Measurements from ENCODE around the gene UBL4A.
A peak's percentile ranks its signal among the peaks of the same experiment; 100 is the strongest.

Gene UBL4A

DNA sequence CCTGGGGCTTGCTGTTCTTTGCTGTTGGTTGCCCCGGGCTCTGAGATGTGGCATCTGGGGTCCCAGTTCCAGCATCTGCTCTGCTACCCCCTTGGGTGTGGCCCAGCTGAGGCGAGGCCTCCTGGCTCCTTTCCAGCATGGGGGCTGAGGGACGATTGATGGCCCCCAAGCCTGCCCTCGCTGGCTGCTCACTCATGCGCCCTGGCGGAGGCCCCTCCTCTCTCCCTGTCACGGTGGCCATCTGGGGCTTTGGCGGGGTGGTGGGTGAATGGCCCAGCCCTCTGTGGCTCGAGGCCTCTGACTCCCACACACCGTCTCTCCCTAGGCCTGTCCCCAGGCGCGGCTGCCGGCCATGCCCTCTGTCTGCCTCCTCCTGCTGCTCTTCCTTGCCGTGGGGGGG is 26.6 kb downstream of the UBL4A start:
- TF ChIP-seq ZFX (IDR thresholded peaks at IDR 0.05; ENCODE audit: borderline replicate concordance), result no peak
- TF ChIP-seq, protein P1, sequence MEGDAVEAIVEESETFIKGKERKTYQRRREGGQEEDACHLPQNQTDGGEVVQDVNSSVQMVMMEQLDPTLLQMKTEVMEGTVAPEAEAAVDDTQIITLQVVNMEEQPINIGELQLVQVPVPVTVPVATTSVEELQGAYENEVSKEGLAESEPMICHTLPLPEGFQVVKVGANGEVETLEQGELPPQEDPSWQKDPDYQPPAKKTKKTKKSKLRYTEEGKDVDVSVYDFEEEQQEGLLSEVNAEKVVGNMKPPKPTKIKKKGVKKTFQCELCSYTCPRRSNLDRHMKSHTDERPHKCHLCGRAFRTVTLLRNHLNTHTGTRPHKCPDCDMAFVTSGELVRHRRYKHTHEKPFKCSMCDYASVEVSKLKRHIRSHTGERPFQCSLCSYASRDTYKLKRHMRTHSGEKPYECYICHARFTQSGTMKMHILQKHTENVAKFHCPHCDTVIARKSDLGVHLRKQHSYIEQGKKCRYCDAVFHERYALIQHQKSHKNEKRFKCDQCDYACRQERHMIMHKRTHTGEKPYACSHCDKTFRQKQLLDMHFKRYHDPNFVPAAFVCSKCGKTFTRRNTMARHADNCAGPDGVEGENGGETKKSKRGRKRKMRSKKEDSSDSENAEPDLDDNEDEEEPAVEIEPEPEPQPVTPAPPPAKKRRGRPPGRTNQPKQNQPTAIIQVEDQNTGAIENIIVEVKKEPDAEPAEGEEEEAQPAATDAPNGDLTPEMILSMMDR (IDR thresholded peaks at IDR 0.05), result no peak
- H3K27ac ChIP-seq, result no peak overlapping the region

DNA sequence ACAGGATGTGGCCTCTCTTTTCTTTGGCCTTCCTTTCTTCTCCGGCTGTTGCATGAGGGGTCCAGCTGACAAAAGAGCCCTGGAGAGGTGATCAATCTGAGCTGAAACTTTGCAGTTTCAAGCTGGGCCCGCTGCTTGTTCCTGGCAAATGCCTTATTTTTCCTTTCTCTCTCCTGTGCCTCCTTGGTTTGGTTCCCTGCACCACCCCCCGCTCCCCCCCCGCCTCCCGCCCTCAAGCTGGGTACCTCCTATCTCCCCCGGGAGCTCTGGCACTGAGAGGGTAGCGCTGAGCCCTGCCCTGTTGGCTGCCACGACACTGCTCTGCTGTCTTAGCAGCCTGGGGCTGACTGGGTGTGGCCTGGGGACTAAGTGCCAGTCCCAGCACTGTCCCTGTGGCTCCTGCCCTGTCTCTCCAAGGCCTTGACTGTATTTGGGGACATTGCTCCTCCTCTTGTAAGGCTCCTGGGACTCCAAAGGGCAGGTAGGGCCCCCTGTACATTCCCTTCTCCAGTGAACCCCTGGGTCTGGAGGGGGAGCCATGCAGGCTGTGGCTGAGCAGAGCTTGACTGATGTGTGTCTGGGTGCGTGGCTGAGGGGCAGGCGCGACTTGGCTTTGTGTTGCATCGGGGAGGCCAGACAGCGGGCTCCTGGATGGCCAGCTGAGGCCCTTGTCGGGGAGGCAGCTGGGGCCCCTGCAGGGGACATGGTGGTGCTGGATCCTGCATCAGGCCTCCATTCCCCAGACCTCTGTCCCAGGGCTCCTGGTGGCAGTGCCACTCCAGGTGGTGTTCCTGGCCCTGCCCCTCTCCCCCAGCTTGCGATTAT is 27.2 kb downstream of the UBL4A start:
- H3K27ac ChIP-seq, result peak overlapping the region; percentile 59
- TF ChIP-seq ZFX (IDR thresholded peaks at IDR 0.05; ENCODE audit: borderline replicate concordance), result no peak
- TF ChIP-seq, protein P1 (IDR thresholded peaks at IDR 0.05), result no peak

DNA sequence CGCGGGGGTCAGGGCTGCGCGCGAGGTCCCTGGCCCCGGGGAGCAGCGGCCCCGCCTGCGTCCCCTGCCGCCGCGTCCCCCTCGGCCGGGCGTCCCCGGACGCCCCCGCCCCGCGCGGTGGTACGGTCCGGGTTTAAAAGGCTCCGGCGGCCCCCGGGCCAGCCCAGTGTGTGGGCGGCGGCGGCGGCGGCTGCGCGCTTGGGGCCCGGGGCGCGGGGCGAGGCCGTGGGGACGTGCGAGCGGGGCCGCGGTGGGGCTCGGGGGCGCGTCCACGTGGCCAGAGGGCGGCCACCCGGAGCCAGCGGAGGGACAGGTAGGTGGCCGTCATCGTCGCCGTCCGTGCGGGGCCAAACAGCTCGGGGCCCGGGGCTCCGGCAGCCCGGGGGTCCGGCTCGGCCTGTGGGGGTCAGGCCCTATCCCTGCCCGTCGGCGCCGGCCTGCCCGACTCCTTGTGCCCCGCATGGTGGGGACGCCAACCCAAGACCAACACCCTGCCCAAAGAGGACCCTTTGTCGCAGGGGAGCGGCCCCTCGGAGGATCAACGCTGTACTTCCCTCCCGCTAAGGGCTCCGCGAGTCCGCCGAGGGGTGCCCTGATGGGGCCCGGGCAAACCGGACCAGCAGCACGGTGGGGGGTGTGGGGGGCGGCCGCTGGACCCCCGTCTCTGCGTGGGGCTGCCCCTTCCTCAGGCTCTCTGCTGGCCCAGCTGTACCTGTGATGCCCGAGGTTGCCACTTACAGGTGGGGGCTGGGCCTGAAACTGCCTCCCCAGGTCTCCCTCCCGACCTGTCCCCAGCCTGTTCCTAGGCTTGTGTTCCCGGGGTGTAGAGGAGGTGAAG is 28.1 kb downstream of the UBL4A start, which contains the start of gene PLXNA3:
TSS of gene PLXNA3 (plus strand) at position 166 of the 838 bp plus-strand sequence. CDS start 1,903 bp downstream, outside the sequence.
- TF ChIP-seq ZFX (IDR thresholded peaks at IDR 0.05; ENCODE audit: borderline replicate concordance), result no peak
- TF ChIP-seq, protein P1 (IDR thresholded peaks at IDR 0.05), result no peak
- peak within 1 kb of the TSS; percentile 59 for H3K27ac ChIP-seq

DNA sequence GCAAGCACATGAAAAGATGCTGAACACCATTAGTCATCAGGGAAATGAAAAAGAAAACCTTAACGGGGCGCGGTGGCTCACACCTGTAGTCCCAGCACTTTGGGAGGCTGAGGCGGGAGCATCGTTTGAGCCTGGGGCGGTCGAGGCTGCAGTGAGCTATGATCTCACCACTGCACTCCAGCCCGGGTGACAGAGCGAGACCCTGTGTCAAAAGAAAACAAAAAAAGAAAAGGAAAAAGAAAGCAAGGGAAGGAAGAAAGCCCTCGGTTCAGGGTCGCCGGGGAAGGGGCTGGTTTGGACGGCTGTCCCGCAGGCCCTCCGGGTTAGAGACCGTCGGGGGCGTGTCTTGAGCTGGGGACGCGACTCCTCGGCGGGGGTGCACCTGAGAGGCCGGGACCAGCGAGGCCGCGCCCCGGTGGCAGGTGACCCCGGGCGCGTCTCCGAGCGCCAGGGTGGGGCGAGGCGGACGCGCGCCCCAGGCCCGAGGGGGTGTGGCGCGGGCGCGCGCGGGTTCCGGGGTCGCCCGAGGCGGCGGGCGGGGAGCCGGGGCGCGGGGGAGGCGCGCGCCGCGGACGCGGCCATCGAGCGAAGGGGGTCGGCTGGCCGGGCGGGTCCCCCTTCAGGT is 28.8 kb downstream of the UBL4A start:
- no peak for TF ChIP-seq ZFX (IDR thresholded peaks at IDR 0.05; ENCODE audit: borderline replicate concordance)
- TF ChIP-seq, protein P1 (IDR thresholded peaks at IDR 0.05), result no peak
- H3K27ac ChIP-seq, result peak overlapping the region; percentile 59

DNA sequence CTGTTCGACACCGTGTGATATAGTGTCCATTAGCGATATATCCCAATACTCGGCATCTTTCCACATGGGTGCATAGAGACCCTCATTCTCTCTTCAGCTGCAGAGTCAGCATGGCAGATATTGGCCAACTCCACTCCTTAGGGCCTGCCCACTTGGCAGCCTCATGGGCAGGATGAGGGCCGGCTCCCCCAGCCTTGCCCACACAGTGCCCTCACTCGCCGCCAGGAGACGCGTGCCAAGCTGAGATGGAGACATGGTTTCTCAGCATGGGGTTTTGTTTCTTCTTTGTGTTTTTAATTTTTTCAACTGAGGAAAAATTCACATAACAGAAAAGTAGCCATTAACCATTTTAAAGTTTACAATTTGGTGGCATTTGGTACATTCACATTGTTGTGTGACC is 33.6 kb downstream of the UBL4A start:
- no peak overlapping the region for H3K27ac ChIP-seq
- TF ChIP-seq, protein P1 (IDR thresholded peaks at IDR 0.05), result no peak
- no peak for TF ChIP-seq ZFX (IDR thresholded peaks at IDR 0.05; ENCODE audit: borderline replicate concordance)

DNA sequence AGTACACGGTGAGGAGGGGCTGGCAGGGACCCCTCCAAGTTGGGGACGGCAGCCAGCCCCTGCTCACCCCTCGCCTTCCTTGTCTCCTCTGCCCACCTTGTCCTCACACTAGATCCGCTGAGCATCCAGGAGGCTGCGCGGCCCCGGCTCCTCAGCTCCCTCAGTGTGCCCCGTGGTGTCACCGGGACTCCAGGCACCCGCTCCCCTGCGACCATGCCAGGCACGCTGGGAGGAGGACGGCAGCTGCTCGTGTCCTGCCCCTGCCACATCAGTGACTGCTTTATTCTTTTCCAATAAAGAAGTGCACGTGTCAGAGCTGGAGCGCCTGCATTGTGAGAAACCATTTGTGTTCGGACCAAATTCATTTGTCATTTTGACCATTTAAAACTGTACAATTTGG is 36.1 kb downstream of the UBL4A start:
- no peak overlapping the region for H3K27ac ChIP-seq
- no peak for TF ChIP-seq ZFX (IDR thresholded peaks at IDR 0.05; ENCODE audit: borderline replicate concordance)

DNA sequence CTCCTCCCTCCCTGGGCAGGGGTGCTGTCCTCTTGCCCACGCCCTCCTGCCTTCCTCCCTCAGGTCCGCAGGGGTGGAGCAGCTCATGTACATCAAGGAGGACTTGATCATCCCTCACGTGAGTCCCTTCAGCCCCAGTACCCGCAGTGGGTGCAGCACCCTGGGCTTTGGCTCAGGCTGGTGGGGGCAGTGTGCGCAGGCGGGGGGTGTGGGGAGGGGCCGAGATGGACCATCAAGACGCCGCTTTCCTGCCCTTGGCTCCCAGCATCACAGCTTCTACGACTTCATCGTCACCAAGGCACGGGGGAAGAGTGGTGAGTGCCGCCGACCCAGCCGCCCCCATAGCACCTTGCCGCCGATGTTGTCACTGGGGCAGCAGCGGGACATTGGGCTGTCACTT is 36.8 kb downstream of the UBL4A start:
- H3K27ac ChIP-seq, result no peak overlapping the region
- no peak for TF ChIP-seq ZFX (IDR thresholded peaks at IDR 0.05; ENCODE audit: borderline replicate concordance)
- TF ChIP-seq, protein P1 (IDR thresholded peaks at IDR 0.05), result no peak

Measured in 22Rv1 (cell line).